AG09309 (cell line): ENCODE results near the gene IFRD1.

Source experiments
- DNase-seq: peaks from one replicate; pipeline ENCODE4 v3.0.0-alpha.2; 2010; ENCODE audit warnings: low read depth
- H3K4me3 ChIP-seq: 2 replicates; pipeline ENCODE4 v1.5.1; 2011; ENCODE audit warnings: mild to moderate bottlenecking, low read depth, low read length, moderate library complexity; ENCODE audit not compliant: control insufficient read depth
- TF ChIP-seq, protein P1 (sequence below): IDR thresholded peaks from 2 replicates; pipeline ENCODE4 v1.5.1; 2011; ENCODE audit warnings: mild to moderate bottlenecking, low read depth, low read length, inconsistent platforms; ENCODE audit not compliant: insufficient read depth, control insufficient read depth; ENCODE audit errors: missing control alignments

IFRD1 gene

GRCh38 chr7:112503361-112503972 lies 53.2 kb downstream of the IFRD1 start:
- H3K4me3 ChIP-seq: no peak overlapping the region
- TF ChIP-seq, protein P1, sequence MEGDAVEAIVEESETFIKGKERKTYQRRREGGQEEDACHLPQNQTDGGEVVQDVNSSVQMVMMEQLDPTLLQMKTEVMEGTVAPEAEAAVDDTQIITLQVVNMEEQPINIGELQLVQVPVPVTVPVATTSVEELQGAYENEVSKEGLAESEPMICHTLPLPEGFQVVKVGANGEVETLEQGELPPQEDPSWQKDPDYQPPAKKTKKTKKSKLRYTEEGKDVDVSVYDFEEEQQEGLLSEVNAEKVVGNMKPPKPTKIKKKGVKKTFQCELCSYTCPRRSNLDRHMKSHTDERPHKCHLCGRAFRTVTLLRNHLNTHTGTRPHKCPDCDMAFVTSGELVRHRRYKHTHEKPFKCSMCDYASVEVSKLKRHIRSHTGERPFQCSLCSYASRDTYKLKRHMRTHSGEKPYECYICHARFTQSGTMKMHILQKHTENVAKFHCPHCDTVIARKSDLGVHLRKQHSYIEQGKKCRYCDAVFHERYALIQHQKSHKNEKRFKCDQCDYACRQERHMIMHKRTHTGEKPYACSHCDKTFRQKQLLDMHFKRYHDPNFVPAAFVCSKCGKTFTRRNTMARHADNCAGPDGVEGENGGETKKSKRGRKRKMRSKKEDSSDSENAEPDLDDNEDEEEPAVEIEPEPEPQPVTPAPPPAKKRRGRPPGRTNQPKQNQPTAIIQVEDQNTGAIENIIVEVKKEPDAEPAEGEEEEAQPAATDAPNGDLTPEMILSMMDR: no peak
- DNase-seq: no peak

GRCh38 chr7:112504093-112504695 lies 53.9 kb downstream of the IFRD1 start:
- no peak overlapping the region for H3K4me3 ChIP-seq
- no peak for DNase-seq
- TF ChIP-seq, protein P1: no peak

DNA sequence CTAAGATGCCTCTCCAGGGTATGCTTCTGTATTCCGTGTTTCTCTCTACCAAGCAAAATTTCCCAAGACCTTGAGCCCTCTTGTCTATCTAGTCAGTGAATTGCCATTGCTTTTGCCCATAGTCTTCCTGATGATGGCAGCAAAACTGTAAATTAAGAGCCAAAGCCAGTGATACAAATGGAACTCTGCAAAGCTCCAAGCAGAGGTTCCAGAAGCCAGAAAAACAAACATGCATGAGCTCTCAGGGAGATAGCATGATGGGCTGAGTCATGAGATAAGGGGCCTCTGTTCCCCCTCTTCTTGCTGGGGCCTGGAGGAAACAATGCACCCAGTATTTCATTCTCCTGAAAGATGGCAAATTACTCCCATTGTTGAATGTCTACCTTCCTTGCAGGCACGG lies 55.2 kb downstream of the IFRD1 start:
- H3K4me3 ChIP-seq: no peak overlapping the region
- TF ChIP-seq, protein P1: no peak
- DNase-seq: no peak

GRCh38 chr7:112508404-112508803 lies 58.1 kb downstream of the IFRD1 start:
- TF ChIP-seq, protein P1: no peak
- DNase-seq: no peak
- no peak overlapping the region for H3K4me3 ChIP-seq

GRCh38 chr7:112509402-112509801 lies 59.1 kb downstream of the IFRD1 start:
- DNase-seq: no peak
- H3K4me3 ChIP-seq: no peak overlapping the region
- TF ChIP-seq, protein P1: no peak

- peak; percentile 45 for DNase-seq
- H3K4me3 ChIP-seq: peak overlapping the region; percentile 12
- TF ChIP-seq, protein P1: no peak
These were observed 59.9 kb downstream of the IFRD1 start for GRCh38 chr7:112510001-112510742.
